ENCODE results near the gene CENPF.
"Not testable (repeated sequence)": the region's sequence is repeated elsewhere in the genome, so short reads cannot be mapped to it uniquely, and the experiment has no call there.

CENPF gene

DNA sequence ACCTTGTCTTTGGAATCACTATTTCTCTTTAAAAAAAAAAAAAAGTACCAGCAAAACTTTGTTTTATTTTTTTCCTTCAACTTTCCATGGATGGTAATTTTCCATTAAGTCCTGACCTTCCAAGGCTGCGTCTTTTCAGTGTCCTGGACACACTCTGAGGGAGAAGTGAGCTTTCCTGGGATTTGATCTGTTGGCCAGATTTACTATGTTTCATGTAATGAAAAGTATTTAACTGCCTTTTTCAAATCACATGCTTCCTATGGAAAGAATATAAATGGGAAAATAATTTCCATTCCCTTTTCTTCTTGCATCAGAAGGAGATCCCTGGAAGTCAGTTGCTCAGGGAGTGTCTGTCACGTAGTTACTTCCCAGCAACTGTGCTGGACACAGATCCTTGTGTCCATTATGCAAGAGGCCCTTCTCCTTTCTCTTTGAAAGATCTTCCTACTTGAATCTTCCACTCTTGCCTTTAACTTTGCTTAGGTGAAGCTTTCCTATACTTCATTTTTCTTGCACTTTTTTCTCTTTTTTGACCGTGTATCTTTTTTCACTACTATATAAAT lies 59.3 kb downstream of the CENPF start:
- no peak for DNase-seq

GRCh38 chr1:214664651-214665433 lies 61.8 kb downstream of the CENPF start:
- no peak for DNase-seq

DNA sequence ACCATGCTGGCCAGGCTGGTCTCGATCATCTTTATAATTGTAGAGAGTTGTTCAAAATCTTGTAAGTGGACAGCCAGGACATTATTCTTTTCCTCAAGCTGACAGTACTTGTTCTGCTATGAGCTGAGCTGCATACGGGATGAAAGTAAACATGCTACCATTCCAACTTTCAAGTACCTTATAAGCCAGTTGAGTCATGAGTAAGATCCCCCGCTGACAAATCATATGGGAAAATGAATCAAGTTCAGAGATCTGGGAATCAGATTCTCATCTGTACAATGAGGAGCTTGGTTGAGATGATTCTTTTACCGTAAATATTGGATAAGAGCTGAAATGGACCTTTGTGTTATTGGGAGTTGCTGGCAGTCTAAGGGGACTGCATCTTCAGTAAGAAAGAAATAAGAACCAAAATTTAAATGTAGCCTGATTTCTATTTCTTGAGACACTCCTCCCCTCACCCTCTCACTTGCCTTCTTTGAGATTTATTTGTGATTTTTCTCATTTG lies 62.7 kb downstream of the CENPF start:
- DNase-seq, result no peak

GRCh38 chr1:214666674-214667073 lies 63.7 kb downstream of the CENPF start:
- DNase-seq, result no peak

GRCh38 chr1:214670098-214670497 lies 67.1 kb downstream of the CENPF start:
- DNase-seq, result peak; percentile 32

DNA sequence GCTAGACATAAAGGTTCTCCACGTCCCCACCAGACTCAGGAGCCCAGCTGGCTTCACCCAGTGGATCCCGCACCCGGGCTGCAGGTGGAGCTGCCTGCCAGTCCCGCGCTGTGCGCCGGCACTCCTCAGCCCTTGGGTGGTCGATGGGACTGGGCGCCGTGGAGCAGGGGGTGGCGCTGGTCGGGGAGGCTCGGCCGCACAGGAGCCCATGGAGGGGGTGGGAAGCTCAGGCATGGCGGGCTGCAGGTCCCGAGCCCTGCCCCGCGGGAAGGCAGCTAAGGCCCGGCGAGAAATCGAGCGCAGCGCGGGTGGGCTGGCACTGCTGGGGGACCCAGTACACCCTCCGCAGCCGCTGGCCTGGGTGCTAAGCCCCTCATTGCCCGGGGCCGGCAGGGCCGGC lies 70.0 kb downstream of the CENPF start:
- not testable (repeated sequence) for DNase-seq

- no peak for DNase-seq
Observed at GRCh38 chr1:214673576-214673975, 70.6 kb downstream of the CENPF start.

DNA sequence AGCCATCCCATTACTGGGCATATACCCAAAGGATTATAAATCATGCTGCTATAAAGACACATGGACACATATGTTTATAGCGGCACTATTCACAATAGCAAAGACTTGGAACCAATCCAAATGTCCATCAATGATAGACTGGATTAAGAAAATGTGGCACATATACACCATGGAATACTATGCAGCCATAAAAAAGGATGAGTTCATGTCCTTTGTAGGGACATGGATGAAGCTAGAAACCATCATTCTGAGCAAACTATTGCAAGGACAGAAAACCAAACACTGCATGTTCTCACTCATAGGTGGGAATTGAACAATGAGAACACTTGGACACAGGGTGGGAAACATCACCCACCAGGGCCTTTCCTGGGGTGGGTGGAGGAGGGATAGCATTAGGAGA lies 72.5 kb downstream of the CENPF start:
- not testable (repeated sequence) for DNase-seq

DNA sequence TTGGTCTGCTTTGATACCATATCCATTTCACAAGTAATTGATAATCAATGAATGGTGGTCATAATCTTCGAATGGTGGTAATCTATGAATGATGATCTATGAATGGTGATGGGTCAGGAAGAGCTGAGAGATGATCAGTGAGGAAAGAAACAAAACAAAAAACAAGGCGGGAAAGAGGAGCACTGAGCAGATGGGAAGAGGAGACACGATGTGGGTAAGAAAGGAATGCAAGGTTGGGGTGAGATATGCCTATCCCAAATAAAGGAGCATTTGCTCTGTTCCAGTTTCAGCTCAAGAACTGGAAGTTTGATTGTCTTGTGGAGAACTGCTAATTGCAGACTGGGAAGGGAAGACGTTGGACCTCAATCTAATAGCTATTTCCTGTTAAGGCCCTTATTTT lies 73.8 kb downstream of the CENPF start:
- DNase-seq, result no peak

GRCh38 chr1:214677945-214678344 lies 75.0 kb downstream of the CENPF start:
- no peak for DNase-seq

DNA sequence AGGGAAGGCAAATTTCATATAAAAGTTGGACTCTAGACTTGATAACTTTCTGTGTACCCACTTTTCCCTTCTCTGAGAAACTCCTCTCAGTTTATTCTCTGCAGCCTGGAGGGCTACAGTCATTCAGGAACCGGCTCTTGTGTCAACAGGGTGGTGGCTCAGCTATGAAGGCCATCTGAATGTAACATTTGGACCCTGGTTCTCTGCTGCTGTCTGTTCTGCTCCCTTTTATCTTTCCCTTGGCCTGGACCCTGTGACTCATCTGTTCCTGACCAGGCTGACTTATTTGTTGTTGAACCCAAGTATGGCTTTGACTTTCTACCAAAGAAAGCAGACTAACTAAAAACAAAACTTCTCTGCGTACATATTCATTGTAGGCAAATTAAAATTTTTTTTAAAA lies 75.4 kb downstream of the CENPF start:
- DNase-seq, result no peak

DNA sequence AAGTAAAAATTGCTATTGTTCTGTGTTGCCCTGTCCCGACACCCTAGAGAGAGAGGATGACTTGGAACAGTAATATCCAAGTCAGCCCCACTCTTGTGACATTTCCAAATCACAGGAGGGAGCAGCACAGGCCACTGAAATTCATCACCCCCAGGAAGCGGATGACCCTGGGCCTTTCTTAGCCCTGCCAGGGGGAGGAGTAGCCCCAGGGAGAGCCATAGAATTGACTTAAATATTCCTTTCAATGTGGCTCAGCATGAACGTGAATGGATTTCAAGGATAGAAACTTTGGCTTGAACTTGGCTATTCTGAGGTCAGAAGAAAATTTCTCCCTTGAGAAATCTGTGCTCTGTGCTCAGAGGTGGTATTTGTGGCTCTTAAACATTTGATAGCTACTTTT lies 80.6 kb downstream of the CENPF start:
- no peak for DNase-seq

DNA sequence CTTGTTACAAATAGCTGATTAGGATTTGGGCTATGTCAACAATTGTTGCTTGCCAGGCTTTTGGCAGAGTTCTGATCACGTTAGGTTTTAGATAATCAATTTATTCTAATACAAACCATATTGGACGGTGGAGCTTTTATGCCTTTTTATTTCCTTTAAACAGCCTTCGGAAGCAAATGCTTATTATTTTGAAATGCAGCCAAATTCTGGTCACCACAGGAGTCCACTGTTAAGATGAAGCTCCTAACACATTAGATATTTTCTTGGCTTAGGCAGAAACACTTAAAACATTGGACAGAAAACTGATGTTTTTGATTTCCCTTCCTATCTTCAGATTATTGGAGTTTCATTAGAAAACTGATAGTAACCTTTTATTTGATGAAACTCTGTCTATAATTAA lies 82.9 kb downstream of the CENPF start:
- DNase-seq, result no peak

GRCh38 chr1:214686497-214686896 lies 83.5 kb downstream of the CENPF start:
- DNase-seq, result no peak

GRCh38 chr1:214688891-214689290 lies 85.9 kb downstream of the CENPF start:
- no peak for DNase-seq

DNA sequence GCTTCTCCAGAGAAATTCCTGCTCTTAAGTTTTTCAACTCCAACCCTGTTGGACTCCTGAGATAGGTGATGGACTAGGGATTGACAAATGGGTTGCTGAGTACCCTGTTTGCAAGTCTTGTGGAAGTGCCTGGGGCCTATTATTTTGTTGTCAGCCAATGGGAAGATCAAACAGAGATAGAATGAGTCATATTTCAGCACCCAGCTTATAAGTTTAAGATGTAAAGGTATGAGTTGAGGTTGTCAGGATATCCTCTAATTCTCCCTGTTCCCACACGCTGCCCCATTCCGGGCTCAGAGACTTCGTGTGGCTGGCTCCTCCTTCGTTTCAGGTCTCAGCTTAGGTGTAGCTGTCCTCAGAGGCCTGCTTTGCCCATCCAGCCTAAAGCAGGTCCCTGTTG lies 91.8 kb downstream of the CENPF start:
- no peak for DNase-seq

DNA sequence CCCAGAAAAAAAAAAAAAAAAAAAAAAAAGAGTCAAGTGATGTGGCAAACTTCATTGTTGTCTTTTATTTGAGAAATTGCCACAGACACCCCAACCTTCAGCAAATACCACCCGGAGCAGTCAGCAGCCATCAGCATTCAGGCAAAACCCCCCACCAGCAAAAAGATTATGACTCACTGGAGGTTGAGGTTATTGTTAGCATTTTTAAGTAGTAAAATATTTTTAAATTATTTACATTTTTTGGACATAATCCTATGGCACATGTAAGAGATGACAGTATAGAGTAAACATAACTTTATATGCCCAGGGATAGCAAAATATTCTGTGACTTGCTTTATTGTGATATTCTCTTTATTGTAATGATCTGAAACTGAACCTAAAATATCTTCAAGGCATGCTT lies 95.6 kb downstream of the CENPF start:
- no peak for DNase-seq

DNA sequence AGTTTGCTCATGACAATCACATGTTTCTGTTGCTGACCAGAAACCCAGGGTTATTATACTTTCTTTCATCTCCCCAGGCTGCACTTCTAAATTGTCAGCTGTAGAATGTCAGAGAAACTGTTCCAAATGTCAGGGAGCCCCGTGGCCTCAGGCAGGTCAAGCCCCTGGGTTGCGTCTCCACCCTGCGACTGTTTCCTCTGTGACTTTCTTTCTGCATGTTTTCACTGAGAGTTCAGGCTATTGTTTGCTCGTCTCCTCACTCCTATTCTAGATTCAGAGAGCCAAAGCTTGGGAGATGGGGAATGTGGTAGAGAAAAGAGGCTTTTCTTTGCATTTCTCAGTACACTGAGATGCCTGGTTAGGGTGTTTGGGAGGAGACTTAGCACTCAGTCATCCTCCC lies 97.4 kb downstream of the CENPF start:
- DNase-seq, result no peak

GRCh38 chr1:214702556-214702955 lies 99.6 kb downstream of the CENPF start:
- DNase-seq, result no peak

- DNase-seq, result no peak
Observed at GRCh38 chr1:214707306-214708087, 104.5 kb downstream of the CENPF start.

DNA sequence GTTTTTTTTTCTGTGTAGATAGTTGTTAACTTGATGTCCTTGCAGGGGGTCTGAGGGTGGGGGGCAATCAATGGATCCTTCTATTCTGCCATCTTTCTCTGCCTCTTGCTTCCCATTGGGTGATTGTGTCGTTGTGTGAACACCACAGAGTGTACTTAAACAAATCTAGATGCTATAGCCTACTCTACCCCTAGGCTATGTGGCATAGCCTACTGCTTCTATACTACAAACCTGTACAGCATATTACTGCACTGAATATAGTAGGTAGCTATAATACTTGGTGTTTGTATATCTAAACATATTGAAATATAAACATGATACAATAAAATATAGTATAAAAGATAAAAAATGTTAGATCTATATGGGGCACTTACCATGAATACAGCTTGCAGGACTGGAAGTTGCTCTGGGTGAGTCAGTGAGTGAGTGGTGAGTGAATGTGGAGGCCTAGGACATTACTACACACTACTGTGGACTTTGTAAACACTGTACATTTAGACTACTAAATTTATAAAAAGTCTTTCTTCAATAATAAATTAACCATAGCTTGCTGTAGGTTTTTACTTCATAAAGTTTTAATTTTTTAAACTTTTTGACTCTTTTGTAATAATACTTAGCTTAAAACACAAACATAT lies 105.4 kb downstream of the CENPF start:
- DNase-seq, result no peak

GRCh38 chr1:214709241-214709640 lies 106.2 kb downstream of the CENPF start:
- DNase-seq, result no peak

- no peak for DNase-seq
Observed at GRCh38 chr1:214712737-214713136, 109.7 kb downstream of the CENPF start.

Data from NCI-H226 (cell line).